ENCODE data around the gene CCN6. TPM values are rescaled to one million over a fixed set of nuclear protein-coding genes. Genes with fewer than 3 reads are reported as not detected.

CCN6 gene
- total RNA-seq, 1 experiment from 2014 or later = not detected

DNA sequence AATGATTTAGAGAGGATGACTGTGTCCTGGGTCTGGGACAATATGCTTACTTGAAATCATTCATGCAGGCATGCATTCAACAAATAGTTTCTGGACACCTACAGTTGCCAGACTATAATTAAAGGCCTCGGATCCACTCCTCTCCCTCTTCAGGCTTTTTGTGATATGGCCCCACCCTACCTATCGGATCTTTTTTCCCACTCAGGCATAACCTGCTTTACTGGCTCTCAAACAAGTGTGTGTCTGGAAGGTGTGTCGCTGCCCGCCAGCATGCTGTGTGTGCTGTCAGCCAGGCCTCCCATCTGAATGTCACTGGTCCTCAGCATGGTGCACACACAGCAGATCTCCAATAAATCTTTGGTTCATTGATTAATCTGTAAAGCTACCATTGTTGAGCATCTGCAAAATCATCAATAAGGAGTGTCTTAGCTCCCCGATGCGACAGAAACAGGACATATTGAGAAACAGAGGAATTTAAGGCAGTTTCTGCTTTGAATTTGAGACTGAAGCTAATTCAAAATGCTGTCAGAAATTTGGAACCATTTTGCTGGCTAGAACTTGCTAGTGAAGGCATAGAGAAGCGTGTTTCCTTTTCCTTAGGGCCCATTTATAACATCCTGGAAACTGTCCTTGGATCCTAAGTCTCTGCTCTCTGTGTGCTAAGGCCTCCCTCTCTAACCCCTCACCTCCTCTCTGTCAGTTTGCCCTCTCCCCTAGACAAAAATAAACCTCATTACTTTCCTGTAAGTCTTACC, 23.5 kb upstream of the CCN6 start:
- no peak overlapping the region for H2AFZ ChIP-seq (ENCODE audit: low read length)
- H3K9ac ChIP-seq (ENCODE audit: extremely low read depth, insufficient read length, low read length) = no peak overlapping the region
- H3K4me1 ChIP-seq (ENCODE audit: insufficient read depth, low read length) = no peaks in the 10 kb centered on the region; the same call in 1 of the 2 replicates
- no peak overlapping the region for H4K8ac ChIP-seq (replicated peaks; ENCODE audit: insufficient read length, low read depth, low read length)
- H3K36me3 Mint-ChIP-seq (ENCODE audit: insufficient read depth in 1 of 3, low read depth in 3 of 3) = no peaks in the 10 kb centered on the region
- no peak overlapping the region for H3K18ac ChIP-seq (ENCODE audit: insufficient read length, low read depth, low read length)
- H3K27me3 Mint-ChIP-seq (ENCODE audit: low read depth) = peaks cover 6% of the 10 kb centered on the region
- H3K9me3 ChIP-seq (ENCODE audit: control insufficient read depth, low read depth, low read length) = no peaks in the 10 kb centered on the region
- no CpG with 5 or more reads among the region's 7 CpGs for WGBS (ENCODE audit: extremely low coverage, insufficient read length, low lambda C conversion rate)
- no peaks in the 10 kb centered on the region for H3K79me2 ChIP-seq (ENCODE audit: insufficient read depth, low read length)
- no peaks in the 10 kb centered on the region for H3K23me2 ChIP-seq (ENCODE audit: insufficient read length, low read depth, low read length, poor library complexity, severe bottlenecking)
- H4K91ac ChIP-seq (ENCODE audit: insufficient read length, low read depth, low read length) = no peak overlapping the region
- no peaks in the 10 kb centered on the region for H3K79me1 ChIP-seq (ENCODE audit: insufficient read depth, low read depth, low read length, poor library complexity, severe bottlenecking)
- H2BK5ac ChIP-seq (ENCODE audit: insufficient read length, low read length) = no peak overlapping the region
- H4K5ac ChIP-seq (ENCODE audit: insufficient read length, low read depth, low read length) = no peak overlapping the region
- H2BK12ac ChIP-seq (ENCODE audit: insufficient read length, low read depth, low read length) = no peak overlapping the region
- no peak for DNase-seq
- H3K27ac Mint-ChIP-seq = no peak overlapping the region
- no peak overlapping the region for H3K4ac ChIP-seq (ENCODE audit: low read depth, low read length)
- no peak overlapping the region for H2BK120ac ChIP-seq (ENCODE audit: low read depth, low read length, poor library complexity, severe bottlenecking)
- no peak overlapping the region for H3T11ph ChIP-seq (ENCODE audit: low read length)
- no peak overlapping the region for H2BK20ac ChIP-seq (ENCODE audit: low read depth, low read length, poor library complexity, severe bottlenecking)
- no peak overlapping the region for H2AK5ac ChIP-seq (ENCODE audit: insufficient read length, low read length)
- no peak overlapping the region for H3K56ac ChIP-seq (ENCODE audit: insufficient read length, low read depth, low read length)
- H3K27ac ChIP-seq (ENCODE audit: insufficient read length, low read depth, low read length) = no peak overlapping the region
- no peaks in the 10 kb centered on the region for H3K27me3 ChIP-seq (ENCODE audit: insufficient read depth, low read length)
- TF ChIP-seq, protein P1, sequence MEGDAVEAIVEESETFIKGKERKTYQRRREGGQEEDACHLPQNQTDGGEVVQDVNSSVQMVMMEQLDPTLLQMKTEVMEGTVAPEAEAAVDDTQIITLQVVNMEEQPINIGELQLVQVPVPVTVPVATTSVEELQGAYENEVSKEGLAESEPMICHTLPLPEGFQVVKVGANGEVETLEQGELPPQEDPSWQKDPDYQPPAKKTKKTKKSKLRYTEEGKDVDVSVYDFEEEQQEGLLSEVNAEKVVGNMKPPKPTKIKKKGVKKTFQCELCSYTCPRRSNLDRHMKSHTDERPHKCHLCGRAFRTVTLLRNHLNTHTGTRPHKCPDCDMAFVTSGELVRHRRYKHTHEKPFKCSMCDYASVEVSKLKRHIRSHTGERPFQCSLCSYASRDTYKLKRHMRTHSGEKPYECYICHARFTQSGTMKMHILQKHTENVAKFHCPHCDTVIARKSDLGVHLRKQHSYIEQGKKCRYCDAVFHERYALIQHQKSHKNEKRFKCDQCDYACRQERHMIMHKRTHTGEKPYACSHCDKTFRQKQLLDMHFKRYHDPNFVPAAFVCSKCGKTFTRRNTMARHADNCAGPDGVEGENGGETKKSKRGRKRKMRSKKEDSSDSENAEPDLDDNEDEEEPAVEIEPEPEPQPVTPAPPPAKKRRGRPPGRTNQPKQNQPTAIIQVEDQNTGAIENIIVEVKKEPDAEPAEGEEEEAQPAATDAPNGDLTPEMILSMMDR (conservative IDR thresholded peaks at IDR 0.05) = no peak
- H3K14ac ChIP-seq (ENCODE audit: insufficient read depth, low read length) = no peak overlapping the region
- peaks cover 9 to 10% of the 10 kb centered on the region in 2 experiments; a peak in 3 of 4 replicates for H3K4me1 Mint-ChIP-seq
- H3K4me3 Mint-ChIP-seq = no peak overlapping the region
- no peak overlapping the region for H3K23ac ChIP-seq (ENCODE audit: insufficient read length, low read depth, low read length)
- H2BK15ac ChIP-seq (ENCODE audit: low read depth, low read length) = no peak overlapping the region
- H3K4me2 ChIP-seq (ENCODE audit: insufficient read depth, insufficient read length, low read length) = no peak overlapping the region
- no peaks in the 10 kb centered on the region for H4K20me1 ChIP-seq (ENCODE audit: control insufficient read depth, insufficient read depth, insufficient read length)
- H3K9me3 Mint-ChIP-seq = no peaks in the 10 kb centered on the region
